ENCODE data around the gene IQSEC3.

IQSEC3 gene

DNA sequence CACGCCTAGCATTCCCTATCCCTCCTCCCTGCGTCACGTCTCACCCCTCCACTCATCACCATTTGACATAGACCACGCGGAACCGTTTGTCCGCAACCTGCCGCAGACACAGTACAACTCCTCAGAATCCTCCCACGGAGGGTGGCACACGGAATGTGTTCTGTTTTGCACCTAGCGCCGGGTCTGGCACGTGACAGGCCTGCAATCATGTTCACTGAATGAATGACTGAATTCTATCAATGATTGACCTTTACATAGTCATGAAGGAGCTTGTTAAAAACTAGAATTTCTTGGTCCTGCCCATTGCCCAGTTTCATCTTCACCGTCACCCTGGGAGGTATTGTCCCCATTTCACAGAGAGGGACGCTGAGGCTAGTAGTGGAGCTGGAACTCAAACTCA is 142.7 kb downstream of the IQSEC3 start:
- no peak overlapping the region for H3K27ac ChIP-seq
- TF ChIP-seq, protein P1, sequence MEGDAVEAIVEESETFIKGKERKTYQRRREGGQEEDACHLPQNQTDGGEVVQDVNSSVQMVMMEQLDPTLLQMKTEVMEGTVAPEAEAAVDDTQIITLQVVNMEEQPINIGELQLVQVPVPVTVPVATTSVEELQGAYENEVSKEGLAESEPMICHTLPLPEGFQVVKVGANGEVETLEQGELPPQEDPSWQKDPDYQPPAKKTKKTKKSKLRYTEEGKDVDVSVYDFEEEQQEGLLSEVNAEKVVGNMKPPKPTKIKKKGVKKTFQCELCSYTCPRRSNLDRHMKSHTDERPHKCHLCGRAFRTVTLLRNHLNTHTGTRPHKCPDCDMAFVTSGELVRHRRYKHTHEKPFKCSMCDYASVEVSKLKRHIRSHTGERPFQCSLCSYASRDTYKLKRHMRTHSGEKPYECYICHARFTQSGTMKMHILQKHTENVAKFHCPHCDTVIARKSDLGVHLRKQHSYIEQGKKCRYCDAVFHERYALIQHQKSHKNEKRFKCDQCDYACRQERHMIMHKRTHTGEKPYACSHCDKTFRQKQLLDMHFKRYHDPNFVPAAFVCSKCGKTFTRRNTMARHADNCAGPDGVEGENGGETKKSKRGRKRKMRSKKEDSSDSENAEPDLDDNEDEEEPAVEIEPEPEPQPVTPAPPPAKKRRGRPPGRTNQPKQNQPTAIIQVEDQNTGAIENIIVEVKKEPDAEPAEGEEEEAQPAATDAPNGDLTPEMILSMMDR (conservative IDR thresholded peaks at IDR 0.05): no peak
- TF ChIP-seq ZFX (IDR thresholded peaks at IDR 0.05): no peak

DNA sequence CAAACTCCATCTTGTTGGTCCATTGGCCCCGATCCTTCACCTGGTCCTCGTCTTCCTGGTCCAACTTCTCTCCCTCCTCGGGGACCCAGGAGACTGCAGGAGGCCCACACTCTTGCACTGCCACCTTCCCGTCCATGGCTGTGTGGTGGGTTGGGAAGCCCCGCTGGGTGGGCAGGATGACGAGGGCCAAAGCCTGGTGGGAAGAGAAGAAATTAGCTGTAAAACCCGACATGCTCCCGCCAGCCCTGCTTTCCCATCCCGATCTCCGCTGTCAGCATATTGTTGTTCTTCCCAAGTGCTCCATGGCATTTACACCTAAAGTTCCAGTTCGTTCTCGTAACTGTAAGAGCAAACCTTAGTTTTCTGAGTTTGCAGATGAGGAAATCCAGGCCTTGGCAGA is 143.3 kb downstream of the IQSEC3 start:
- no peak for TF ChIP-seq ZFX (IDR thresholded peaks at IDR 0.05)
- TF ChIP-seq, protein P1 (conservative IDR thresholded peaks at IDR 0.05): no peak
- no peak overlapping the region; the same call in 1 of the 2 replicates for H3K27ac ChIP-seq

DNA sequence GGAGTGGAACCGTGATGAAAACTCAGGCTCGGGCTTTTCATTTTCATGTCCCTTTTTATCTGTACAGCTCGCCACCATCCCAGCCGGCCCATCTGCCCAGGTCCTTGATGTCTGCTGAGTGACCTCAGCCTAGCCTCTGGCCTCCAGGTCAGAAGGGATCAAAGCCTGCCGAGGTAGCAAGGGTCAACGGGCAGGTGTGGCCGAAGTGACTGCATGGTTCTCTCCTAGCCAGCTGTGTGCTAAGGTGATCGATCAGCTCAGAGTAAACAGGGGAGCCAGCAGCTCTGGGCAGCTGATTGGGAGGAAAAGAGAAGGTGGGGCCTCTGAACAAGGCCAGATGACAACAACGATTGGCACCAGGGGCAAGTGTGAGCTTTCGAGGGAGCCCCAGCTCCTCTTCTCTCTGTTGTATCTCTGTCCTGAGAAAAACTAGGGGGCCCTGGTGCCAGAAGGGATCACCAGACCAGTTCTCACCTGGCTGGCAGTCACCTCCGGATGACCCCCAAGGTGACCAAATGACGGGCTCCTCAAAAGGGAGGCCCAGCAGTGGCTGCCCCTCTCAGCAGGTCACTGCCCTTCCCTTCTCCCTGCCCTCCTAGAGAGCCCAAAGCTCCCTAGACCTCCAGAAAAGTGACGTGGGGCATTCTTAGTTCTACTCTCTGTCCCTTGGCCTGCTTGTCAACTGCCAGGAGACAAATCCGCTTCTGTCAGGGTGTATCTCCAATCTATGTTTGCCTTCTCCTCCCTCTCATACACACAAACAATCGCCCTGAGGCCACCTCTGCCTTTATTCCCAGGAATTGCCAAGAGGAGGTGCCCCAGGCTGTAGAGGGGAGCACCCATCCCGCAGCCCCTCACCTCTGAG is 143.9 kb downstream of the IQSEC3 start:
- TF ChIP-seq ZFX (IDR thresholded peaks at IDR 0.05): no peak
- TF ChIP-seq, protein P1 (conservative IDR thresholded peaks at IDR 0.05): no peak
- peak overlapping the region; percentile 5; the same call in 1 of the 2 replicates for H3K27ac ChIP-seq

DNA sequence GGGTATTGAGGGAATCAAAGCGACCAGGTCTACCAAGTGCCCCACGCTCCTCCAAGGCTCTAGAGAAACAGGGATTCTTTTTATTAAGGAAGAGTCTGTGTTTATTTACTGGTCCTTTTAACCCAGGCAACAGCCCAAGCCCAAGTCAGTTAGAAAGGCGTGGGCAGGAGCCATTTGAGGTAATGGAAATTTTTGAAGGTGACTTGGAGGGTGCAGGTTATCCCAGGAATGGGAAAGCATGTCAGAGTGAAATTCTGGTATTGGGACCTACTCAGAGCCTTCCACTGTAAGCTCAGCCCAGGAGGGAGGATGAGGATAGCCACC is 144.5 kb downstream of the IQSEC3 start:
- peak overlapping the region; percentile 5; the same call in 1 of the 2 replicates for H3K27ac ChIP-seq
- TF ChIP-seq, protein P1 (conservative IDR thresholded peaks at IDR 0.05): no peak
- TF ChIP-seq ZFX (IDR thresholded peaks at IDR 0.05): no peak

DNA sequence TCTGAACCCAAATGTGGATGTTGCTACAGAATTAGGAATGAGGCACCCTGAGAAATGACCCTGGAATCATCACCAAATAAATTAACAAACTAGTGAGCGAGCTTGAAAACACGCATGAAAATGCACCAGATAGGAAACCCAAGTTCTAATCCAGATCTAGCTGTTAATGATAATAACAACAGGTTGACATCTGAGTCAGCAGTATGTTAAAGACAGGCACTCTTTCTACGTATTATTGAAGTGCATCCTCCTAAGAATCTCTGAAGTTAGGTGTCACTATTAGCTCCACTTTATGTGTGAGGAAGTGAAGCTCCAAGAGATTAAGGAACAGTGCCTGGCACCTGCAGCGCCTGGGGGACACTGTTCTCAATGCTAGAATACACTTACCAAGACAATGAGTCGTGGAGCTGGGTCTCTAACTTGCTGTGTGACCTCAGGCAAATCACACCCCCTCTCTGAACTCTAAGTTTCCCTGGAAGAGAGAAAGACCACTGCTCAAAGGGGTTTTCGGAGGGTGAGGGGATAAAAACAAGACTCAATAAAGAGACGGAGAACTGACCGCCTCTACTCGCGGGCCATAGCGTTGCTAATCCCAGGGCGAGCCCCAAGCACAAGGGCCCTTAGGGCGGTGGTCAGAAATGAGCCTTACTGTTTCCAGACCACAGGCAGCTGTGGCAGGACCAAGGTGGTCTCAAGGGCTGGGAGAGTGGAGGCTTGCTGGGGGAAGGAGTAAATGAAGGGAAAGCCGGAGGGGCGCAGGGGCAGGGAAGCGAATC is 145.3 kb downstream of the IQSEC3 start:
- no peak for TF ChIP-seq ZFX (IDR thresholded peaks at IDR 0.05)
- TF ChIP-seq, protein P1 (conservative IDR thresholded peaks at IDR 0.05): no peak
- H3K27ac ChIP-seq: no peak overlapping the region

DNA sequence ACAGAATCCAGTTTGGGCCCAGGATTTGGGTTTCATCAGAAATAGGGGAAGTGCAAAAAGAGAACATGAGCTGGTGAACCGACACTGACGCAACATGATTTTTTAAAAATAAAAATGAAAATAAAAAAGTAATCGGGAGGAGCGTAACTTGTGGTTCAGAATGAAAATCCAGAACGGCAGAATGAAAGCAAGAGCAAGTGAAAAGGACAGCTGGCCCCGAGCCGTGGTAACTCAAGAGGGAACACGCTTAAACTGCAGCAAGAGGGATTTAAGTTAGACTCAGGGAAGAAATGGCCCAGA is 145.8 kb downstream of the IQSEC3 start:
- H3K27ac ChIP-seq: no peak overlapping the region
- TF ChIP-seq, protein P1 (conservative IDR thresholded peaks at IDR 0.05): no peak
- no peak for TF ChIP-seq ZFX (IDR thresholded peaks at IDR 0.05)
